Endothelial cell of umbilical vein (primary cell): ENCODE results near the gene B3GNT9. TPM values are rescaled to one million over a fixed set of nuclear protein-coding genes. Genes with fewer than 3 reads are reported as not detected.

Experiments used
- BruUV-seq: library from RNA; stranded (reverse); fragments of 400-500 nt; replicated peaks from 2 replicates; lab custom pipeline; 2021; lab: Mats Ljungman, UMichigan
- CTCF ChIA-PET: fragments of 300-600, 350-600 bp; sonication (Branson Sonifier 250); formaldehyde crosslinking; loops from one replicate; lab custom pipeline; 2021; ENCODE audit warnings: antibody characterized with exemption, inconsistent platforms; lab: Charles Lee
- POLR2A ChIA-PET: fragments of 300-600, 350-600 bp; sonication (Branson Sonifier 250); formaldehyde crosslinking; loops from one replicate; lab custom pipeline; 2021; ENCODE audit warnings: antibody characterized with exemption, inconsistent platforms; lab: Charles Lee
- DNase-seq: peaks from one replicate; pipeline ENCODE4 v3.0.0-alpha.2; 2011; ENCODE audit warnings: low read depth, low spot score
- FAIRE-seq: peaks from 2 replicates; lab custom pipeline; 2011; peaks lifted over from hg19 to GRCh38; lab: Jason Lieb, UNC
- H2AFZ ChIP-seq: 2 replicates; pipeline ENCODE4 v1.6.0; 2012; ENCODE audit warnings: low read depth, low read length, control low read depth, inconsistent platforms
- H3K27ac ChIP-seq: 2 replicates; pipeline ENCODE4 v1.5.1; 2011; ENCODE audit warnings: low read depth, mild to moderate bottlenecking, control low read depth, low read length, moderate library complexity; ENCODE audit not compliant: insufficient read depth
- H3K27me3 ChIP-seq, 2 experiments: 2 replicates each; pipeline versions ENCODE4 v1.6.0 to v1.6.1; 2011; ENCODE audit warnings: low read length in 2 of 2, mixed read lengths in 1 of 2; ENCODE audit not compliant: control insufficient read depth in 2 of 2, insufficient read depth in 2 of 2
- H3K36me3 ChIP-seq, 2 experiments: 2 replicates in 1 of 2; 3 replicates in 1 of 2; pipeline ENCODE4 v1.5.1; 2011; ENCODE audit warnings: low read length in 2 of 2, mild to moderate bottlenecking in 1 of 2, moderate library complexity in 1 of 2; ENCODE audit not compliant: control insufficient read depth in 2 of 2, insufficient read depth in 2 of 2; ENCODE audit errors: extremely low read depth in 1 of 2
- H3K4me1 ChIP-seq: 3 replicates; pipeline ENCODE4 v1.5.1; 2011; ENCODE audit warnings: mild to moderate bottlenecking, low read length; ENCODE audit not compliant: control insufficient read depth, insufficient read depth; ENCODE audit errors: extremely low read depth
- H3K4me2 ChIP-seq: 2 replicates; pipeline ENCODE4 v1.6.1; 2011; ENCODE audit warnings: low read length, control low read depth, mixed read lengths; ENCODE audit not compliant: insufficient read depth
- H3K4me3 ChIP-seq, 3 experiments: fragments of 200-600 bp in 1 of 3; sonication (generic), shearing (Covaris generic) in 1 of 3; replicated peaks in 1 of 3; 2 replicates each; pipeline ENCODE4 v1.5.1; 2011 to 2016; ENCODE audit warnings: control low read depth in 3 of 3, low read length in 3 of 3, mild to moderate bottlenecking in 2 of 3, inconsistent platforms in 1 of 3, low read depth in 1 of 3, moderate library complexity in 1 of 3; ENCODE audit not compliant: insufficient read depth in 1 of 3
- H3K79me2 ChIP-seq: 2 replicates; pipeline ENCODE4 v1.6.0; 2012; ENCODE audit warnings: low read length, inconsistent platforms; ENCODE audit not compliant: control insufficient read depth, insufficient read depth
- H3K9ac ChIP-seq: replicated peaks from 2 replicates; pipeline ENCODE3; 2011; ENCODE audit warnings: low read length, control low read depth; ENCODE audit not compliant: insufficient read depth; ENCODE audit errors: extremely low read depth
- H3K9me1 ChIP-seq: replicated peaks from 3 replicates; pipeline ENCODE4 v1.6.0; 2011; ENCODE audit warnings: mild to moderate bottlenecking, low read length; ENCODE audit not compliant: control insufficient read depth, insufficient read depth; ENCODE audit errors: extremely low read depth
- H3K9me3 ChIP-seq: replicated peaks from 2 replicates; pipeline ENCODE4 v1.5.1; 2012; ENCODE audit warnings: low read length, inconsistent platforms; ENCODE audit not compliant: control insufficient read depth, insufficient read depth
- H4K20me1 ChIP-seq: replicated peaks from 2 replicates; pipeline ENCODE3; 2011; ENCODE audit warnings: mild to moderate bottlenecking, low read length; ENCODE audit not compliant: control insufficient read depth, insufficient read depth; ENCODE audit errors: extremely low read depth
- CTCF ChIP-seq, 2 donors: IDR thresholded peaks; 1 replicate in 1 of 2; 2 replicates in 1 of 2; pipeline ENCODE4 v1.5.1; 2011; ENCODE audit warnings: low read length in 2 of 2, mild to moderate bottlenecking in 2 of 2, moderate library complexity in 2 of 2, control low read depth in 1 of 2, inconsistent platforms in 1 of 2, low read depth in 1 of 2; ENCODE audit not compliant: insufficient read depth in 1 of 2; ENCODE audit errors: extremely low read depth in 1 of 2
- EZH2 ChIP-seq: IDR thresholded peaks from 2 replicates; pipeline ENCODE4 v1.6.1; 2012; ENCODE audit warnings: borderline replicate concordance, low read depth, mild to moderate bottlenecking, moderate library complexity, low read length, inconsistent platforms; ENCODE audit not compliant: severe bottlenecking
- GATA2 ChIP-seq: IDR thresholded peaks from 2 replicates; pipeline ENCODE4 v1.7.0; 2011; ENCODE audit warnings: low read depth, mild to moderate bottlenecking, moderate library complexity, mixed read lengths, low read length; ENCODE audit not compliant: insufficient read length, insufficient read depth
- JUN ChIP-seq: IDR thresholded peaks from 2 replicates; pipeline ENCODE4 v1.6.1; 2011; ENCODE audit warnings: borderline replicate concordance, low read depth; ENCODE audit not compliant: insufficient read length, insufficient read depth
- MYC ChIP-seq: IDR thresholded peaks from one replicate; pipeline ENCODE4 v1.6.1; 2011; ENCODE audit warnings: mild to moderate bottlenecking, low read depth, low read length
- POLR2A ChIP-seq: IDR thresholded peaks from 2 replicates; pipeline ENCODE4 v1.6.1; 2012; ENCODE audit warnings: low read depth, mild to moderate bottlenecking, control low read depth, low read length
- POLR2AphosphoS5 ChIP-seq: IDR thresholded peaks from 2 replicates; pipeline ENCODE4 v1.6.1; 2012; ENCODE audit warnings: low read depth, mild to moderate bottlenecking, control low read depth, low read length, moderate library complexity; ENCODE audit not compliant: insufficient read depth
- dilution Hi-C: fragments of 300-500 bp; cut with MboI; formaldehyde crosslinking; loops from one replicate; pipeline ENCODE4 v1.15.0; 2019; ENCODE audit warnings: low sequenced_read_pairs; ENCODE audit not compliant: extremely low pct_ligation_motif_present
- intact Hi-C: fragments of 100-400 bp; cut with micrococcal nuclease; formaldehyde crosslinking; loops from one replicate; pipeline ENCODE4 v1.10.0; 2022
- polyA plus RNA-seq, 4 experiments: library from polyadenylated mRNA; depleted of rRNA in 3 of 4; stranded (reverse) in 3 of 4; unstranded in 1 of 4; fragments of >200 nt; gene quantifications; 2 replicates each; pipeline versions ENCODE4 v1.2.1 to v1.2.3, GENCODE V29; 2011 to 2012; ENCODE audit warnings: missing spikeins in 1 of 4
- total RNA-seq: library from RNA; stranded (reverse); gene quantifications from 2 replicates; pipeline ENCODE4 v1.2.3, GENCODE V29; 2021

The B3GNT9 gene
- total and polyA plus RNA-seq, 2 donors (not counting 3 experiments of a cell fraction or from before 2014, with no cell fraction given) = 4.0 to 6.4 TPM

GRCh38 chr16:67184453-67184994, 33.7 kb upstream of the B3GNT9 start:
- Histone ChIP-seq H3K27ac (no peak overlapping the region), H3K4me1 (peaks cover 33% of the 10 kb centered on the region)

GRCh38 chr16:67183627-67184452, 33.0 kb upstream of the B3GNT9 start, which contains the start of gene MATCAP1:
TSS of gene MATCAP1 (minus strand) at chr16:67183963. CDS start at chr16:67180610, 3,353 bp downstream.
- FAIRE-seq (peak; percentile 97), DNase-seq (peak; percentile 98)
- intact Hi-C loops = loop anchor here (1.0 kb wide), 3 partner anchors 8 to 166 kb away; partner anchors contain the start of gene E2F4
- H3K36me3 ChIP-seq = no peaks in the 10 kb centered on the region
- H3K4me2 ChIP-seq = peak within 1 kb of the TSS; percentile 96
- H3K79me2 ChIP-seq = peaks cover 13% of the 10 kb centered on the region
- H3K9me1 ChIP-seq = no peaks in the 10 kb centered on the region
- H3K4me3 ChIP-seq = peak within 1 kb of the TSS; percentile 75 to 90 (median 88)
- dilution Hi-C loops = no loop called here
- H3K4me1 ChIP-seq = peaks cover 33% of the 10 kb centered on the region
- no peaks in the 10 kb centered on the region for H3K9me3 ChIP-seq
- no peak for TF ChIP-seq MYC
- no peak for TF ChIP-seq GATA2
- TF ChIP-seq CTCF (IDR thresholded peaks at IDR 0.05; ENCODE audit: extremely low read depth in 1 of 2, insufficient read depth in 1 of 2, low read depth in 1 of 2, low read length in 2 of 2) = no peak
- peak; percentile 72 for TF ChIP-seq POLR2AphosphoS5
- TF ChIP-seq POLR2A = peak; percentile 70
- H4K20me1 ChIP-seq = no peaks in the 10 kb centered on the region
- ChIA-PET CTCF (interaction anchor here (0.7 to 3.5 kb wide), 11 partner anchors 14 to 230 kb away, joined by 3 to 40 read pairs (median 13); partner anchors contain the start of genes FBXL8, NOL3 and TRADD), POLR2A (no interaction called here)
- peak within 1 kb of the TSS; percentile 95 for H3K27ac ChIP-seq
- H3K27me3 ChIP-seq = no peaks in the 10 kb centered on the region
- peak within 1 kb of the TSS; percentile 99 for H3K9ac ChIP-seq
- H2AFZ ChIP-seq = peak within 1 kb of the TSS; percentile 95
- BruUV-seq = TSS peak; percentile 76

More at GRCh38 chr16:67184453-67184994, 33.7 kb upstream of the B3GNT9 start:
- Histone ChIP-seq H3K9me1 (no peaks in the 10 kb centered on the region), H3K27me3 (no peaks in the 10 kb centered on the region), H3K9me3 (no peaks in the 10 kb centered on the region), H2AFZ (peak overlapping the region; percentile 65), H3K9ac (no peak overlapping the region), H3K36me3 (no peaks in the 10 kb centered on the region), H3K4me2 (peak overlapping the region; percentile 82), H3K79me2 (peaks cover 13% of the 10 kb centered on the region), H4K20me1 (no peaks in the 10 kb centered on the region), H3K4me3 (peak overlapping the region; percentile 75 to 90 (median 88))
- ChIA-PET POLR2A (no interaction called here), CTCF (interaction anchor here (0.6 to 3.5 kb wide), 29 partner anchors 7 to 588 kb away, joined by 3 to 40 read pairs (median 5); partner anchors contain the start of genes FBXL8, NOL3 and TRADD)
- no TSS peak for BruUV-seq
- dilution Hi-C loops = no loop called here
- no peak for TF ChIP-seq JUN
- no peak for TF ChIP-seq GATA2
- no peak for TF ChIP-seq POLR2AphosphoS5
- TF ChIP-seq EZH2 = peak; percentile 30
- DNase-seq = no peak
- FAIRE-seq = no peak
- intact Hi-C loops = loop anchor here (1.0 kb wide), 2 partner anchors 8 to 166 kb away; partner anchors contain the start of gene E2F4
